Measurements from ENCODE around the gene ZNF787.
"Not testable (repeated sequence)": the region's sequence is repeated elsewhere in the genome, so short reads cannot be mapped to it uniquely, and the experiment has no call there.

ZNF787 gene

DNA sequence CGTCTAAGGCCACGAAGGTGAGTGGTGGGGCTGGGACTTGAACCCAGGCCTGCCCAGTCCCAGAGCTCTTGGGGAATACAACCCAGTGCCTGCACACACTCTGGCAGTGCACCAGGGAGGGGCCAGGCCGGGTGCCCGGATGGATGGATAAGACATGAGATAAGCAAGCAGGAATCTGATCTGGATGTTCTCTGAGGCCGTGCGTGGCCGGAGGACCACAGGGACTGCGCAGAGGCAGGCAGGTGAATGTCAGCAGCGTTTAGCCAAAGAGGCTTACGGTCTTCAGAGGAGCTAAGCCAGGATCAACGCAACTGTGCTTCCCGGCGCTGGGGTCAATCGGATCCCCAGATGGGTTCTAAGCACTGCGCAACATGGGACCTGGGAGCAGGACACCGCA, 1.5 kb downstream of the ZNF787 start:
- no peak for DNase-seq

- no peak for DNase-seq
Observed at GRCh38 chr19:56118666-56119581, 2.2 kb downstream of the ZNF787 start.

DNA sequence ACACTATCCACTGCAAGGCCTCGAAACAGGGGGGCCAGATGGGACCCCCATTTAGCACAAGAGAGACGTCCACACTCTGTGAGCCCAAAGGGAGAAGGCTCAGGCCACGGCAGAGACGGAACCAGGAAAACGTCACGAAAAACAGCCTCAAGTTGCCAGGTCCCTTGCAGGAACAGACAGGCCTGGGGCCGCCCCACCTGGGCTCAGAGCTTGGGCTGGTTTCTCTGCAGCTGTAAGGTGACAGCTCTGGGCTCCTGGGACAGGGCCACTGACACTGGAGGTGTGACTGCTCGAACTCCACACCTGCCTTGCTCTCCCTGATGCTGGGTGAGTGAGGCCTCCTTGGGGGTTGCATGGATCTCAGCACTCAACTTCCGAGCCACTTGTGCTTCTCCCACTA, 3.2 kb downstream of the ZNF787 start:
- no peak for DNase-seq

- DNase-seq: no peak
Observed at GRCh38 chr19:56117376-56117884, 3.7 kb downstream of the ZNF787 start.

GRCh38 chr19:56116606-56117005, 4.5 kb downstream of the ZNF787 start:
- DNase-seq: no peak

DNA sequence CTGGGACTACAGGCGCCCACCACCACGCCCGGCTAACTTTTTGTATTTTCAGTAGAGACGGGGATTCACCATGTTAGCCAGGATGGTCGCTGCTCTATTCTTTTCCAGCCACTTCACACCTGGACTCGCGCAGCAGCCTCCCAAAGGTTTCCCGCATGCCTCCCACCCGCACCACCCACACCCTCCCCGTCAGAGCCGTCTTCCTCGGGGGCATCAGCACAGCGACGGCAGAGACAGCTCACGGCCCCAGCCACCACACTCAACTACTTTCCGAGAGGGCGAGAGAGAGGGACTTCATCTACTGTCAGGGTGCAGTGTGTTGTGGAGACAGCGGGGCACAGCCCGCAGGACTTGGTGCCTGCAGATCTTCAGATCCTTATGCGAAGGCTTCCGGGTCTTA, 5.6 kb downstream of the ZNF787 start:
- no peak for DNase-seq

DNA sequence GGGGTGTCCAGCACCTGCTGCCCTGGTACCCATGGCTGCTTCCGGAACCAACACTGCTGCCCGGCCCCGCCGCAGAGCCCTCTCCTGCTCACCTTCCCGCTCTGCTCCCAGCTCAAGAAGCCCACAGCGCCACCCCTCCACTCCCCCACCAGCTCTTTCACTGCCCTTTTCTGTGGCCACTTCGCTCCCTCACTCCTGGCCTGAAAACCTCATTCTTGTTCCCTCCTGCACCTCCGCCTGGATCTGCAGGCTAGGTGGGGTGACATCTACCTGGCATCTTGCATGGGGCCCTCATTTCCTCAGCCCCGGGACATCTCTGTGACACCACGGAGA, 6.4 kb downstream of the ZNF787 start:
- no peak for DNase-seq

- no peak for DNase-seq
Observed at GRCh38 chr19:56114051-56114777, 6.9 kb downstream of the ZNF787 start.

DNA sequence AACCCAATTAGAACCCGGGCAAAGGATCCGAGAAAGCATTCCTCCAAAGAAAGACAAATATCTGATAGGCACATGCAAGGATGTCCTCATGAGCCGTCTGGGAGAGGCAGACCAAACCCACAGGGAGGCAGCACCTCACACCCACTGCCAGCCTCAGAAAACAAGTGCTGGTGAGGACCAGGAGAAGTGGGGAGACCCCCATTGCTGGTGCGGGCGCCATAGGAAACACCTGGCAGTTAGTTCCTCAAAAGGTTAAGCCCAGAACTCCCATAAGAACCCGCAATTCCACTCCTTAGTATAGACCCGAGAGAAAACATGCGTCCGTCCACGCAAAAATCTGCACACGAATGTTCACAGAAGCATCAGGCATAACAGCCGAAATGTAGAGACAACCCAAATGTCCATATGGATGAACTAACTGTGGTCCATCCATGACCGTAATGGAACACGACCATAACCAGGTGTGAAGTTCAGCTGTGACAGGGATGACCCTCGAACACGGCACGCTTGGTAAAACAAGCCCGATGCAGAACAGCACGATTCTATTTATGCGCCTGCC, 7.9 kb downstream of the ZNF787 start:
- no peak for DNase-seq

GRCh38 chr19:56112313-56112709, 8.8 kb downstream of the ZNF787 start:
- no peak for DNase-seq

DNA sequence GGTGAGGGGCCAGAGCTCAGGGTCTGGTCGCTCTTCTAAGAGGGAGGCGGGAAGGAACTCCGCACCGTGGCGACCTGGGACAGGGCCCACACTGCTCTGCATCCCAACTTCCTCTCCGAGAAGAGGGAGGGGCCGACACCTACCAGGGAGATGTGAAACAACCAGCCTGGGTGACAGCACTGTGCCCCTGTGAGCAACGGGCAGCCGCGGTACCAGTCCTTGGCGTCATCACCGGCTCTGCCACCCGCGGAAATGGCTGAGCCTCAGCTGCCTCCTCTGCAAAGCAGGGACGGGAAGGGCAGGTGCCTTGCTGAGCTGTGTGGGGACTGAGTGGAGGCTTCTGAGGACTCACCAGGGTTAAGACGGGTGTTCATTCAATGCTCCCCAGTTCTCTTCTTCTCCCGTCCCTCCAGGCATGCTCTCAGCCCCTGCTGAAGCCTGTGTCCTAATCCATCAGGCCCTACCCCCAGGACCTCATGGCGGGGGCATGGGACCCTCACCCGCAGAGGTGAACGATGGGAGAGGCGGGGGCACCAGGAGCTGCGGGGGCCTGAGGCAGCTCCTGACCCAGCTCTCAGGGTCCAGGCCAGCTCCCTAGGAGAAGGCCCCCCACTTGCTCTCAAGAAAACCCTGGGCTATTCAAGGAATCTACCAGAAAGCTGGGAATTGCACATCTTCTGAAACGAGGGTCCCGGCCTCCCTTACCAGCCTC, 9.3 kb downstream of the ZNF787 start:
- DNase-seq: no peak

- no peak for DNase-seq
Observed at GRCh38 chr19:56110515-56111448, 10.3 kb downstream of the ZNF787 start.

DNA sequence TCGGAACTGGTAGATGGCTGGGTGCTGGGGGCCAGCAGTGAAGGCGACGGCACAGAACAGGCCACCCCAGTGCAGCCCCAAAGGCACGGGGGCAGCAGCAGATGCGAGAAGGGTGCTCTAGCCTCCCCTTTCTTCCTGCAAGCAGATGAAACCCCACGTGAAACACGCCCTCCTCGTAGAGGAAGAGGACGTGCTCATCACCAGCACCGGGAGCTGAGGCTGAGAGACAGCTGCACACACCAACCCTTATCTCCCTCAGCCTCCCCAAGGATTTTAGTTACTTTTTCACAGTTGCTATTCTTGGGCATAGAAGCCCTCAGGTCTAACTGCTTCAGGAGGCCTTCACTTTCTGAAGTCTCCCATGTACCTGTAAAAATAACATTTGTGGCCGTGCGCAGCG, 11.9 kb downstream of the ZNF787 start:
- DNase-seq: no peak

DNA sequence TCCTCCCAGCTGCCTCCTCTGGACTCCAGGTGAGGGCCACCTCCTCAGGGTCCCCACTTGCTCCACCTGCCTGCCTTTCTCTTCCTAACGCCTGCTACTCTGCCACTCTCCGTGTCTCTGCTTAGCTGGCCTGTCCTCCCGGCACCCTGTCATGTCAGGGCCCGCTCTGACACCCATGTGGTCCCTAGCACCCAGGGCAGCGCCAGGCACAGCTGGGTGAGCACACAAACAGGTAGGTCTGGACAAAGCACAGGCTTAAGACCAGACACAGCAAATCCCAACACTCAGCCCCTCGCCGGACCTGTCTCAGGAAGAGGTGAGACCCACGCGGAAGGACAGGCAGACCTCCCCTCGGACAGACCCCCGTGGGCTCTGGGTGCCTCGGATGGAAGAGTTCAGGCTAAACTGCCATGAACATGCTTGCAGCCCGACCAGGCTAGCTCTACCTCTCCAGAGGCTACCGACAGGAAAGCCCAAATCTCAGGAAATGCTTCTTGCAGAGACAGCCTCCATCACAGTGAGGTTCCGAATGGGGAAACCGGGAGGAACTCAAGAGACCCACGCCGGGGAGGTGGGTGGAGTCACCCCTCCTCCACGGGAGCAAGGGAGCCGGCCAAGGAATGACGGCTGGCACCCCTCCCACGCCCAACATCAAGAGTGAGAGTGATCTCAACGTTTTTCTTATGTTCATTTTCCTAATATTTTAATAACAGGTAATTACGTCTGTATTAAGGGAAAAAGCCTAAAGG, 12.5 kb downstream of the ZNF787 start:
- DNase-seq: no peak

DNA sequence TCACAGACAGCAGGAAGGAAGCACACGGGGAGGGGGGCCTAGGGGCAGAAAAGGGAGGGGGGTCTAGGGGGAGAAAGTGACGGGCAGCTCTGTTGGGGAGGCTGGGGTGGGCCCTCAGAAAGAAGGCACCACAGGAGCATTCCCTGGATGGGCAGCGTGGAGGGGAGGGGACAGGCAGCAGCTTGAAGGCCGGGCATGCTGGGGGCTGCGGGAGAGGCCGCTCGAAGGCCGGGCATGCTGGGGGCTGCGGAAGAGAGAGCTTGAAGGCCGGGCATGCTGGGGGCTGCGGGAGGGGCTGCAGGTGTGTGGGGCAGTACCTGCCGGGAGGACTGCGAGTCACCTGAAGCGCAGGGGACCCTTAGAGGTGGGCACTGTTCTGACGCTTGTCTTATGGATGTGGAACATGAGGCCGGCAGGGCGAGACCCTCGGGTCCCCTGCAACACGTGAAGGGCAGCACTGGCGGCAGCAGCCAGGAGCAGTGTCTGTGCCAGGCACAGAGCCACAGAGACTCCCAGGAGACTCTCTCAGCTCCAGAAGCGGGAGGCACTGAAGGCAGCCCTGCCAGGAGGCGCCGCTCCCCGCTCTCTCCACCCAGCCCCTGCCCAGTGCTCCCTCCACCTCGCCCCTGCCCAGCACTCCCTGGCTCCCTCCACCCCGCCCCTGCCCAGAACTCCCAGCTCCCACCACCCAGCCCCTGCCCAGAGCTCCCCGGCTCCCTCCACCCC, 13.3 kb downstream of the ZNF787 start:
- DNase-seq: no peak

DNA sequence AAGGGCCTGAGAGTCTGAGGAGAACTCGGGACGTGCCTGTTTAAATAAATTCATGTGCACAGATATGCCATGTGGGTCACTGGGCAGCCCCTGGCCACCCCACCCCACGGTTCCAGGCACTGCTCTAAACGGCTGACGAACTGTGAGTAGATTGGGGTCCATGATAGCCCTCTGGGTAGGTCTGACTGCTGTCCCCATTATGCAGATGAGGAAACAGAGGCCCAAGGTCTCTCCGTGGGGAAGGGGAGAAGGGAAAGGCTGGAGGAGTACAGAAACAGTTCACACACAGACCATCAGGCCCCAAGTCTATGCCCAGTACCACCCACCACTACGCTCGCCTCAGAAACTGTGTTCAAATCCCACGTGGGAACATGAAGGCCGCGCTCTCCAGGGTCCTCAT, 14.1 kb downstream of the ZNF787 start:
- DNase-seq: no peak

- DNase-seq: no peak
Observed at GRCh38 chr19:56106397-56106849, 14.7 kb downstream of the ZNF787 start.

- DNase-seq: not testable (repeated sequence)
Observed at GRCh38 chr19:56105831-56106396, 15.2 kb downstream of the ZNF787 start.

- DNase-seq: no peak
Observed at GRCh38 chr19:56105090-56105701, 15.9 kb downstream of the ZNF787 start.

- DNase-seq: no peak
Observed at GRCh38 chr19:56104423-56104822, 16.7 kb downstream of the ZNF787 start.
